Activated T-cell treated with anti-CD3 and anti-CD28 coated beads, Interleukin-2, amount 50 U/mL, for 72 hours (primary cell): Measurements from ENCODE around the gene HOXB9. TPM values are rescaled to one million over a fixed set of nuclear protein-coding genes. Genes with fewer than 3 reads are reported as not detected.

Source experiments
- ATAC-seq, 2 donors: fragments of 150-1000 bp; cut with Tn5 transposase; replicated peaks in 1 of 2; 2 replicates each; pipeline ENCODE4 v1.10.0; 2021; ENCODE audit warnings: moderate library complexity in 2 of 2, mild to moderate bottlenecking in 1 of 2
- DNase-seq, 2 donors: peaks; one replicate each; pipeline ENCODE4 v3.0.0; 2021 to 2022; ENCODE audit warnings: mixed read lengths in 1 of 2
- H3K27ac Mint-ChIP-seq: one replicate; pipeline ENCODE4 v1.8.0; 2022; ENCODE audit warnings: mild to moderate bottlenecking, moderate library complexity, mixed read lengths
- H3K27me3 Mint-ChIP-seq: one replicate; pipeline ENCODE4 v1.8.0; 2022; ENCODE audit warnings: low read depth, mixed read lengths
- H3K36me3 Mint-ChIP-seq, 2 donors: one replicate each; pipeline ENCODE4 v1.8.0; 2022; ENCODE audit warnings: mixed read lengths in 2 of 2, mild to moderate bottlenecking in 1 of 2; ENCODE audit not compliant: insufficient read depth in 2 of 2
- H3K4me1 Mint-ChIP-seq: one replicate; pipeline ENCODE4 v1.8.0; 2022; ENCODE audit warnings: low read depth, mixed read lengths
- H3K4me3 Mint-ChIP-seq, 2 donors: one replicate each; pipeline ENCODE4 v1.8.0; 2022; ENCODE audit warnings: mild to moderate bottlenecking in 2 of 2, mixed read lengths in 2 of 2, moderate library complexity in 2 of 2
- H3K9me3 Mint-ChIP-seq, 2 donors: one replicate each; pipeline ENCODE4 v1.8.0; 2022; ENCODE audit warnings: mixed read lengths in 2 of 2
- total RNA-seq, 2 donors: library from RNA; stranded (reverse); gene quantifications; one replicate each; pipeline ENCODE4 v1.2.3, GENCODE V29; 2022

Gene HOXB9
- total RNA-seq, 2 donors from 2014 or later: 15.0 to 23.0 TPM

DNA sequence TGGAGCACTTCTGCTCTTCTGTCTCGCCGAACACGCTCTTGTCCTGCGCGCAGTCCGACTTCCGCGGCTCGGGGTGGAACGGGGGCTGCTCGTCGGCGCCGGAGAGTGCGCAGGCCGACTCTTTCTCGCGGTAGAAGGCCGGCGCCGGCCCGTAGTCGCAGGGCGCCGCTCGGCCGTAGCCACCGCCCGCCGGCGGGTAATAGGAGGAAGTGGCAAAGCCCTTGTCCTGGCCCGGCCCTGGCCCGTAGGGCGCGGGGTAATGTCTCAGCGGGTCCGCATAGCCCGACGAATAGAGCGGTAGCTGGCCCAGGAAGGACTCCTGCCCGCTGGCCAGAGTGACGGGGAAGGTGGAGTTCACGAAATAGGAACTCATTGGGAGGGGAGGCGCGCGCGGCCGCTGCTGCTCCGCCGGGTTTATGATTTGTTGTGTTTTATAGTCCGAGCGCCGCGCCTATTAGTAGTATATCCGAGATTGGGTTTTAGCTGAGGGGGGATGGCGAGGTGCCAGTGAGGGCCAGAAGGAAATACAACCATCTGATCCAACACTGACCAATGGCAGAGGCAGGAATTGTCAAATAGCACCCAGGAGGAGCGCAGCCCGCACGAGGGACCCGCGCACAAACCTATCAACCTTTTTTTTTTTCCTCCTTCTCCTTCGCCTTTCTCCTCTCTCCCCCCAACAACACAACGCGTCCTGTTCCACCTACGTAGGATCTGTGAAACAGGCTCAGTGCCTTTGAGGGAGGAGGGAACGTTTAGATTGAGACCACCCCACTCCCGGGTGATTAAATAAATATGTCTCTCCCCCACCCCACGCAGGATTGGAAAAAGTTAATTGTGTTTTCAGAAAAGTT, 28.2 kb downstream of the HOXB9 start:
- ATAC-seq (peak; percentile 50 to 55), DNase-seq (peak; percentile 56 to 58)
- Mint-ChIP-seq H3K27ac (no peak overlapping the region), H3K27me3 (peaks cover 98% of the 10 kb centered on the region), H3K4me3 (peak overlapping the region; percentile 76 to 85), H3K4me1 (peaks cover 48% of the 10 kb centered on the region), H3K36me3 (no peaks in the 10 kb centered on the region), H3K9me3 (no peaks in the 10 kb centered on the region)

DNA sequence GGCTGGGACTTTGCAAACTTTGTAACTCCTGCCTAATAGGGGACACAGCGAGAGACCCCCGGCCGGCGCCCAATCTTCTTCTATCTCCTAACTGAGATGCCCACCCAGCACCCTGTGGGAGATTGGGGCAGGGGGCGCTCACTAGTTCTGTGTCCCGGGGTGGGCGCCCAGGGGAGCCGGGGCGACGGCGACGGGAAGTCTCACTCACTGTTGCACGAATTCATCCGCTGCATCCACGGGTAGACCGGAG, 28.7 kb downstream of the HOXB9 start:
- peaks cover 47% of the 10 kb centered on the region for H3K4me1 Mint-ChIP-seq
- peak overlapping the region; percentile 76 to 85 for H3K4me3 Mint-ChIP-seq
- peak in 1 of 2 donors; percentile 4 for ATAC-seq
- no peaks in the 10 kb centered on the region for H3K9me3 Mint-ChIP-seq
- no peak for DNase-seq
- H3K27me3 Mint-ChIP-seq: peaks cover 96% of the 10 kb centered on the region
- H3K27ac Mint-ChIP-seq: no peak overlapping the region
- no peaks in the 10 kb centered on the region for H3K36me3 Mint-ChIP-seq

DNA sequence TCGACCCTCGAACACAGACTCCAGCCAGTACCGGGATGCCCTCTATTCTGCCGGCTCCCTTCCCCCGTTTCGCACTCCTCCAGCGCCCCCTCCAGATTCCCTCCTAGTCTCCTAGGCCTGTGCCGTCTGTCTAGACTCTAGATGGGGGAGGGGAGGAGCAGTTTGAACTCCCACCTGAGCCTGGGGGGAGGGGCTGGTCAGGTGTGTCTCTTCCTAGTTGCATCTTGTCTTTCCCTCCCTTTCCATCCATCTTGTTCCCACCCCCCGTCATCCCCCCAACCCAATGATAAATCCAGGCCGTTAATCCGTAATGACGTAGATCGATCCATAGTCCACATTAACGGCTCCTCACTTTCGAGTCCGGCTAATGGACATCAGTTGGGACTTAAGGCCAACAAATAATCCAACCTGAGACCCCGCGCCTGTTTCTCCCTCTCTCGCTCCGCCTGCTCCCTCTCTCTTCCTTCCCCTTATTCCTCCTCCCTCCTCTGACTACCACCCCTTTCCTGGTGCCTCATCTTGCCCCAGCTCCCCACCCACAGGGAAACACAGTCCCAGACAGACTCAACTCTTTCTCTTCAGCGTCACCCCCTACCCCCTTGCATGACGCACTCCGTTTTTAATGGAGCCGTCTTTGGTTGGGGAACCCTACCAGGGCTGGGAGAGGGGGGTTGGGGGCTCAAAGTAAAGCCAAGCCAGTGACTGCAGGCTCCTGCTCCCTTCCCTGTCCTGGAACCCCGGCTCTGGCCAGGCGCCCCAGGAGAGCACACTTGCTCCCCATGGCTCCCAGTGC, 29.2 kb downstream of the HOXB9 start:
- H3K36me3 Mint-ChIP-seq: no peaks in the 10 kb centered on the region
- no peaks in the 10 kb centered on the region for H3K9me3 Mint-ChIP-seq
- peaks cover 49% of the 10 kb centered on the region for H3K4me1 Mint-ChIP-seq
- no peak overlapping the region for H3K27ac Mint-ChIP-seq
- ATAC-seq (no peak), DNase-seq (no peak)
- peaks cover 96% of the 10 kb centered on the region for H3K27me3 Mint-ChIP-seq
- peak overlapping the region; percentile 76 to 85 for H3K4me3 Mint-ChIP-seq

DNA sequence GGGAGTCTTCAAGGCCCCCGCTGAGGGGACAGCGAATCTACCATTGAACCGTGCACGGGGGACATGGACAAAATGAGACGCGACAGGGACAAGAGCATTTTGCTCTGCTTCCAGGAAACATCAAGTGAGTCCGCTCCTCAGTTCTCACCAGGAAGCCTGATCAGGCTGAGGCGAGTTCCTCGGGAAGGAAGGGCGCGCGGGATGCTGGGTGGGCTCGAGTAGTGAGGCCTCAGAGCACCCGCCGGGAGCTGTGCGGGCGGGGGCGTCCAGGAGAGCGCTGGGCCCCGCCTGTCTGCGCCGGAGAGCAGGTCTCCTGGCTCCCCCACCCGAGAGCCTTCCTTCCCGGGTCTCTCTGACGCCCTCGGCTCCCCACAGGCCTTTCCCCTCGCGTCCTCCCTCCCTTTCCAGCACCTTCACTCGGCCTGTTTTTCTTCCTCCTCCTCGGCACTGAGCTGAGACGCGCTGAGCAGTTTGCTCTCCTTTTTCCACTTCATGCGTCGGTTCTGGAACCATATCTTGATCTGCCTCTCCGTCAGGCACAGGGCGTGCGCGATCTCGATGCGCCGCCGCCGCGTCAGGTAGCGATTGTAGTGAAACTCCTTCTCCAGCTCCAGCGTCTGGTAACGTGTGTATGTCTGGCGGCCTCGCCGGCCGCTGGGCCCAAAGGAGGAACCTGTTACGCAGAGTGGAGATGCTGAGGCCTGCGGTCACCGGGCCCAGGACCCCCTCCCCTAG, 30.0 kb downstream of the HOXB9 start:
- peak; percentile 54 to 55 for DNase-seq
- H3K9me3 Mint-ChIP-seq: no peaks in the 10 kb centered on the region
- no peak overlapping the region for H3K27ac Mint-ChIP-seq
- H3K4me1 Mint-ChIP-seq: peaks cover 49% of the 10 kb centered on the region
- H3K27me3 Mint-ChIP-seq: peaks cover 96% of the 10 kb centered on the region
- peak overlapping the region; percentile 76 to 85 for H3K4me3 Mint-ChIP-seq
- peak; percentile 34 to 35 for ATAC-seq
- H3K36me3 Mint-ChIP-seq: no peaks in the 10 kb centered on the region

DNA sequence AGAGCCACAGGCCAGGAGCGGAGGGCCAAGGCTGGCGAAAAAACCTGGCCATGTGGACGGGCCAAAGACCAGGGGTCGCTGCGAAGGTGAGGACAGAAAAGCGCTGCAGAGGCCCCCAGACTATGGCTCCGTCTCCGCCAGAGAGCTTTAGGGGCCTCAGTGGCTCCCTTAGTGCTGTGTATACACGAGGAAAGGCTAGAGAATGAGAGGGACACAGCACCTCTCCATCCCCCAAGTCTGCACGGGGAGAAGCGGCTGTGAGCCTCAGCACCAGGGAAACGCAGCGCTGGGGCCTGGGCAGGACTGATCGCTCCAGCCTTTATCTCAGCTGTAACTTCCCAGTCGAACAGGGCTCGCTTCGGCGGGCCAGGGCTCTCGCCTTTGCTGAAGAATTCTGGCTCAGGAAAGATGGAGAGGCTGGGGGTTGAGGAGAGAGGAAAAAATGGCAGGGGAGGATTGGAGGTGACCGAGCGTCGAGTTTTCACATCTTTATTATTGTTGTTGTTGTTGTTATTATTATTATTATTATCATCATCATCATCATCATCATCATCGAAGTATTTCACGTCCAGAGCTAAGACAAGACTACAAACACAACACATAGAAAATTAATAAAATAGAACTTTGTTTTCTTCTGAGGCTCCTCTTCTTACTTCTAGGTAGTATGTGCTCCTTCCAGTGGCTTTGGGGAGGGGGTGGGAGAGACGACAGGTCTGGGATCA, 30.7 kb downstream of the HOXB9 start:
- DNase-seq (no peak), ATAC-seq (no peak)
- Mint-ChIP-seq H3K4me3 (peak overlapping the region; percentile 11 to 85), H3K36me3 (no peaks in the 10 kb centered on the region), H3K27me3 (peaks cover 96% of the 10 kb centered on the region), H3K27ac (no peak overlapping the region), H3K4me1 (peaks cover 49% of the 10 kb centered on the region), H3K9me3 (no peaks in the 10 kb centered on the region)

DNA sequence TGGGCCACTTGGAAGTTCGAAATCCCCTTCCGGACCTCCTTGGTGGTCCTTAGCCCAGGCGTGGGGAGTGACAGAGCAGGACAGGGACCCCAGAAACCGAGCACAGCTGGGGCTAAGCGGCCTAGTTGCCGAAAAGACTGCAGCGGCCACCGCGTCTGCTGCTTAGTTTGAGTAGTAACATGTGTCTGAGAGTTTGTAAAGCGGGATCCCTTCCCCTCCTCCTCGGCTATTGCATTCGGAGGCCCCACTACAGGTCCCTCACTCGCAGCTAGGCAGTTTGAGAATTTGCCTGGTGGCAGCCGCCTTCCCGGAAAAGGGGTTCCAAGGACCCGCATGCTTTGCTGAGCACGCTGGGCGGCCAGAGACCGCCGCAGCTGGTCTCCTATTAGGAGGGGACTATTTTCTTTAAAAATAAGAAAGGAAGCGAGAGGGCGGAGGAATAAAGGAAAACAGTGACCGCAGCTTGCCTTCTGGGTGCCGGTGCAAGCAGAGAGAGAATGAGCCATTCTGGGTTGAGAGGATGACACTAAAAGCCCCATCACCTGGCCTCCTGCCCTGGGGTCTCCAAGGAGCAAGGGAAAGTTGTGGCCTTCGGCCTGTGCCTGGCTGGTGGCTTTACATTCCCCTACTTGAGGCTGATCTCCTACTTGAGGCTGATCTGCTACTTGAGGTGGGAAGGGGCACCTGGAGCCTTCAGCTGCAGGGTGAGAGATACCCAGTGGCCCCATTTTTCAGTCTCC, 31.4 kb downstream of the HOXB9 start:
- no peak for DNase-seq
- Mint-ChIP-seq H3K9me3 (no peaks in the 10 kb centered on the region), H3K4me3 (peak overlapping the region in 1 of 2 donors; percentile 11), H3K36me3 (no peaks in the 10 kb centered on the region), H3K4me1 (peaks cover 57% of the 10 kb centered on the region), H3K27ac (no peak overlapping the region), H3K27me3 (peaks cover 96% of the 10 kb centered on the region)
- ATAC-seq: no peak

DNA sequence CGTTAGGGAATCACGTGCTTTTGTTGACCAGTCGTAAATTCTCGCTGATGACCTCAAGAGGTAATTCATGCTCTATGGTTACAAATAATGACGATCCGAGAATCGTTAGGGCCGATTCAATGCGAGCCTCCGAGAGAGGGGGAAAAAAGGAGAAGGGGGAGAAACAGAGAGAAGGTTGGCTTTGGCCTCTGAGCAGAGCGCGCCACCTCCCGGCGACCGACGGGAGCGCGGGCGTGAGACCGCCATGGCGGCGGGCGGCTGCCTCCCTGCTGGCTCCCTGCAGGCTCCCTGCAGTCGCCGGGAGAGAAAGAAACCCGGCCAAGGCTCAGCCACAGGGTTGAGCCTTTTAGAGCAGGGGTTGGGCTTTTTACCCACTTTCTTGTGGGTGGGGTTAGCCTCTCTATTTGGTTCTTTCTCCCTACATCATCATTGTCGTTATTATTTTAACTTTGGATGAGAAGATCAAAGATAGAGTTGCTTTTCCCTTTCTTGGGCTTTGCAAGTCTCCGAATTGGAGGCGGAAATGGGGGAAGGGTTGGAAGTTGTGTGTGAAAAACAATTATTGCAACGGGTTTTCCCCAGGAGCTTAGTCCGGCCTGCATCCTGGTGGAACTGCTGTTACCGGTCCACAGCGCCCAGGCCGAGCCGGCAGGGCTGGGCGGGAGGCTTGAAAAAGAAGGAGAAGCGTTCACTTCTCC, 32.2 kb downstream of the HOXB9 start:
- Mint-ChIP-seq H3K9me3 (no peaks in the 10 kb centered on the region), H3K36me3 (no peaks in the 10 kb centered on the region), H3K4me3 (peak overlapping the region; percentile 87 to 93), H3K4me1 (peaks cover 62% of the 10 kb centered on the region), H3K27ac (no peak overlapping the region), H3K27me3 (peaks cover 96% of the 10 kb centered on the region)
- ATAC-seq (peak; percentile 56 to 59), DNase-seq (peak; percentile 85 to 90)

DNA sequence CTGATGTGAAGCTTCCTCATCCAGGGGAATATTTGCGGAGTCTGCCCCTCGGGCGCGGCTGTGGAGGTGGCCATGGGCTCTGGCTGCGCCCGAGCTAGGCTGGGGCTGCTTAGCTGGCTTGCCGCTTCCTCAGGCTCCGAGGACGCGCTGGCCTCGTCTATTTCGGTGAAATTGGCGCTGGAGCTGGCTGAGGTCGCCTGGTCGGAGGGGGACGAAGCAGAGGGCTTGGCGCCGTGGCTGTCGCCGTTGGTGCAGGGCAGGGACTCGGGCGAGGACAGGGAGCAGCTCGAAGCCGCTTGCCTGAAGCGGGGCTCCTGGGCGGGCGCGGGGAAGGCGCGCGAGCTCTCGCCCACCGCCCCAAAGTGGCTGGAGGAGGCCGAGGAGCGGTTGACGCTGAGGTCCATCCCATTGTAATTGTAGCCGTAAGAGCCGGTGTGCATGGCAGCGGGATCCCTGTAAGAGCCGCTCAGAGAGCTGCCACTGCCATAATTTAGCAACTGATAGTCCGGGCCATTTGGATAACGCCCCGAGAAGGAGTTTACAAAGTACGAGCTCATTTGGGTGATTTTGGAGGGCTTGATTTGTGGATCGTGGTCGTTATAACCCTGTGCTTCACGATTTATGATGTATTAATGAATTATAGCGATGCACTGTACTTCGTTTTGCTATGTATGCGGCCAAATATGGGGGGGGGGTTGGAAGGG, 32.9 kb downstream of the HOXB9 start, which contains the start of gene HOXB5:
Gene HOXB5, minus strand, starts transcription at position 654 of the 704 bp plus-strand sequence. Its CDS starts 97 bp downstream, at position 557.
- Mint-ChIP-seq H3K4me1 (peaks cover 61% of the 10 kb centered on the region), H3K36me3 (no peaks in the 10 kb centered on the region), H3K4me3 (peak within 1 kb of the TSS; percentile 87 to 93), H3K9me3 (no peaks in the 10 kb centered on the region), H3K27me3 (peaks cover 96% of the 10 kb centered on the region), H3K27ac (no peak within 1 kb of the TSS)
- peak; percentile 41 to 52 for ATAC-seq
- peak; percentile 37 to 51 for DNase-seq

DNA sequence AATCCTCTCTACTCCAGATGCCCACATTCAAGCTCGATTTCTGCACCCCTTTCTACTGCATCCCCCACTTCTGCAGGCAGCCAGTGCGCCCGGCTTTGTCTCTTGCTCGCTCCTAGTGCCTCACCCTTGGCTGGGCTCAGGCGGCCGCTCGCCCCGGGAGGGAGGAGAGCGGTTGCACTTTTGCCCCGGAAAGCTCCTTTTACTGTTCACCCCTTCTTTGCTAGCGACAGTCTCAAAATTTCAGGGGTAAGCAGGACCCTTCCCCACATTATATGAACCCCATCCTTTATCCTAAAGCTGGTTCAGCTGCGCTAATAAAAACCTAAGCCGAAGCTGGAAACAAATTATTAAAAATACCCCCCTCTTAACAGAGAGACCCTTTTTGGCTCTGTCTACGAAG, 33.6 kb downstream of the HOXB9 start:
- H3K9me3 Mint-ChIP-seq: no peaks in the 10 kb centered on the region
- DNase-seq: peak; percentile 40 to 42
- H3K27ac Mint-ChIP-seq: no peak overlapping the region
- H3K4me3 Mint-ChIP-seq: peak overlapping the region; percentile 87 to 93
- H3K4me1 Mint-ChIP-seq: peaks cover 56% of the 10 kb centered on the region
- no peaks in the 10 kb centered on the region for H3K36me3 Mint-ChIP-seq
- peak; percentile 37 to 44 for ATAC-seq
- H3K27me3 Mint-ChIP-seq: peaks cover 96% of the 10 kb centered on the region

DNA sequence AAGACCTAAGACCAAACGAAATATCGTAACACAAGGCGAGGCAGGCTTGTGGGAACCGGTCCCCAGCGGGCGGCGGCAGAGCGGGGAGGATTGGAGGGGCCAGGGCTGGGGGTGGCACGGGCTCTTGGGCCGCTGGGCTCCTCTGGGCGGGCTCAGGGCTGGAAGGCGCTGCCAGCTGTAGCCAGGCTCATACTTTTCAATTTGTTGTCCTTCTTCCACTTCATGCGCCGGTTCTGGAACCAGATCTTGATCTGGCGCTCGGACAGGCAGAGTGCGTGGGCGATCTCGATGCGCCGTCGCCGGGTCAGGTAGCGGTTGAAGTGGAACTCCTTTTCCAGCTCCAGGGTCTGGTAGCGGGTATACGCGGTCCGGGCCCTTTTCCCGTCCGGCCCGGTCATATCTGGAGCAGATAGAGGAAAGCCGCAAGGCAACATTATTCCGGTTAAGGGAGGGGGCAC, 34.1 kb downstream of the HOXB9 start:
- H3K36me3 Mint-ChIP-seq: no peaks in the 10 kb centered on the region
- no peak for DNase-seq
- H3K4me3 Mint-ChIP-seq: peak overlapping the region; percentile 38 to 87
- peaks cover 96% of the 10 kb centered on the region for H3K27me3 Mint-ChIP-seq
- no peak for ATAC-seq
- peaks cover 54% of the 10 kb centered on the region for H3K4me1 Mint-ChIP-seq
- no peak overlapping the region for H3K27ac Mint-ChIP-seq
- H3K9me3 Mint-ChIP-seq: no peaks in the 10 kb centered on the region
